Mononuclear cell (primary cell): Measurements from ENCODE around the gene RPL3. TPM values are rescaled to one million over a fixed set of nuclear protein-coding genes. Genes with fewer than 3 reads are reported as not detected.
A peak's percentile ranks its signal among the peaks of the same experiment; 100 is the strongest.
"Not testable (repeated sequence)": the region's sequence is repeated elsewhere in the genome, so short reads cannot be mapped to it uniquely, and the experiment has no call there.

Source experiments
- H3K27me3 ChIP-seq: 2 replicates; pipeline ENCODE4 v1.6.0; 2011; ENCODE audit warnings: low read length, control low read depth; ENCODE audit not compliant: insufficient read depth
- H3K4me1 ChIP-seq: 2 replicates; pipeline ENCODE4 v1.5.1; 2011; ENCODE audit warnings: mild to moderate bottlenecking, low read length, control low read depth; ENCODE audit not compliant: insufficient read depth
- H3K4me3 ChIP-seq: 2 replicates; pipeline ENCODE4 v1.5.1; 2011; ENCODE audit warnings: mild to moderate bottlenecking, low read length, moderate library complexity
- H3K9me3 ChIP-seq: 2 replicates; pipeline ENCODE4 v1.5.1; 2011; ENCODE audit warnings: low read depth, mild to moderate bottlenecking, control low read depth, low read length
- total RNA-seq: library from RNA; depleted of rRNA; stranded (reverse); fragments of >200 nt; gene quantifications from one replicate; pipeline ENCODE4 v1.2.3, GENCODE V29; 2012

Gene RPL3
- total RNA-seq, 1 donor: 4,267 TPM

- H3K4me1 ChIP-seq, H3K4me3 ChIP-seq, H3K27me3 ChIP-seq, H3K9me3 ChIP-seq: not testable (repeated sequence)
Observed at GRCh38 chr22:39357110-39358108, 38.0 kb upstream of the RPL3 start.

DNA sequence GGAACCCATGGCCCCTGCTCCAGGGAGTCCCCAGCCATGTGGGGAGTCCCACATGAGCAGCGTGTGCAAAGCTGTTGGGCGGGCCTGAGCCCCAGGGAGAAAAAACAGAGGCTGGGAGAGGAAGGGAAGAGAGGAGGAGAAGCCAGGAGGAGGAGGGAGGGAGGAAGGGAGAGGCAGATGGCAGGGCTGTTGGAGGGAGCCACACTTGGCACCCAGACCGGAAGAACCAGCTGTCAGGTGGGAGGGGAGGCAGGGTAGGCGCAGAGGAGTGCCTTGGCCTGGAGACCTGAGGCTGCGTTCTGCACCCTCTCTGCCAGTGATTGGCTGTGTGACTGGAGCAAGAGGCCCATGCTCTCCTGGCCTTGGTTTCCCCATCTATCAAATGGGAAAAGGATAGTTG, 37.0 kb upstream of the RPL3 start:
- Histone ChIP-seq H3K27me3 (no peaks in the 10 kb centered on the region), H3K4me1 (peaks cover 13% of the 10 kb centered on the region), H3K4me3 (no peak overlapping the region), H3K9me3 (no peaks in the 10 kb centered on the region)

GRCh38 chr22:39355805-39356204, 36.4 kb upstream of the RPL3 start:
- H3K9me3 ChIP-seq, H3K4me3 ChIP-seq, H3K27me3 ChIP-seq: not testable (repeated sequence)
- peaks cover 20% of the 10 kb centered on the region for H3K4me1 ChIP-seq

DNA sequence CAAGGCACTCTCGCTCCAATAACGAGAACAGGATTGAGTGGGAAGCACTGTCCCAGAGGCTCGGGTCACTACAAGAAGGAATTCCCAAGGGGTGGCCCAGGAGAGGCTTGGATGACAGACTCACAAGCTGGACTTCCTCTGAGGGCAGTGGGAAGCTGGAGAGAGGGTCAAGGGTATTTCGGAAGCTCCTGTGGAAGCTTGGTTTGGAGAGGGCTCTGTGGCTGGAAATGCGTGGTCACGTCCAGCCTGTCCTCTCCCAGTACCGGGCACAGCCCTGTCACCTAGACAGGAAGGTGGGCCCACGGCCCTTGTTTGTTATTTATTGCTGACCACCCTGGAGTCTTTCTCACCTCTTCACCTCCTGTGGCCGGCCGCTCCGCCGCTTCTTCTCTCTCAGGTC, 35.7 kb upstream of the RPL3 start:
- no peaks in the 10 kb centered on the region for H3K9me3 ChIP-seq
- peaks cover 26% of the 10 kb centered on the region for H3K4me1 ChIP-seq
- no peaks in the 10 kb centered on the region for H3K27me3 ChIP-seq
- H3K4me3 ChIP-seq: no peak overlapping the region

DNA sequence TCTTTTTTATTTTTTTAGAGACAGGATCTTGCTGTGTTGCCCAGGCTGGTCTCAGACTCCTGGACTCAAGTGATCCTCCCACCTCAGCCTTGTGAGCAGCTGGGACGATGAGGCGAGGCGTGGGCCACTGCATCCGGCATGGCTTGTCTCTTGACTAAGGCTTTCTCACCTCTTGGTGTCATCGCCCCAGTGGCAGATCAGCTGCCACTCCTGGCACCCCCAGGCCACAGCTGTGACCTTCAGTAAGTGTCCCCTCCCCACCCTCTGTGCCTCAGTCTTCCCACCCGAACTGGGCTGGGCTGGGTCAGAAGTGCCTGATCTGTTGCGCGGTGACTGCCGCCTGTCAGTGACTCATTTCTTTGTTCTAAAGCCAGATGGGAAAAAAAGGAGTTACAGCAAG, 33.9 kb upstream of the RPL3 start:
- H3K9me3 ChIP-seq: no peaks in the 10 kb centered on the region
- H3K4me1 ChIP-seq: peaks cover 37% of the 10 kb centered on the region
- H3K4me3 ChIP-seq: no peak overlapping the region
- no peaks in the 10 kb centered on the region for H3K27me3 ChIP-seq

GRCh38 chr22:39352306-39352891, 33.0 kb upstream of the RPL3 start:
- Histone ChIP-seq H3K9me3 (no peaks in the 10 kb centered on the region), H3K4me3 (no peak overlapping the region), H3K4me1 (peaks cover 37% of the 10 kb centered on the region), H3K27me3 (no peaks in the 10 kb centered on the region)

GRCh38 chr22:39351689-39352214, 32.3 kb upstream of the RPL3 start:
- H3K9me3 ChIP-seq: no peaks in the 10 kb centered on the region
- H3K27me3 ChIP-seq: no peaks in the 10 kb centered on the region
- H3K4me1 ChIP-seq: peaks cover 37% of the 10 kb centered on the region
- no peak overlapping the region for H3K4me3 ChIP-seq

DNA sequence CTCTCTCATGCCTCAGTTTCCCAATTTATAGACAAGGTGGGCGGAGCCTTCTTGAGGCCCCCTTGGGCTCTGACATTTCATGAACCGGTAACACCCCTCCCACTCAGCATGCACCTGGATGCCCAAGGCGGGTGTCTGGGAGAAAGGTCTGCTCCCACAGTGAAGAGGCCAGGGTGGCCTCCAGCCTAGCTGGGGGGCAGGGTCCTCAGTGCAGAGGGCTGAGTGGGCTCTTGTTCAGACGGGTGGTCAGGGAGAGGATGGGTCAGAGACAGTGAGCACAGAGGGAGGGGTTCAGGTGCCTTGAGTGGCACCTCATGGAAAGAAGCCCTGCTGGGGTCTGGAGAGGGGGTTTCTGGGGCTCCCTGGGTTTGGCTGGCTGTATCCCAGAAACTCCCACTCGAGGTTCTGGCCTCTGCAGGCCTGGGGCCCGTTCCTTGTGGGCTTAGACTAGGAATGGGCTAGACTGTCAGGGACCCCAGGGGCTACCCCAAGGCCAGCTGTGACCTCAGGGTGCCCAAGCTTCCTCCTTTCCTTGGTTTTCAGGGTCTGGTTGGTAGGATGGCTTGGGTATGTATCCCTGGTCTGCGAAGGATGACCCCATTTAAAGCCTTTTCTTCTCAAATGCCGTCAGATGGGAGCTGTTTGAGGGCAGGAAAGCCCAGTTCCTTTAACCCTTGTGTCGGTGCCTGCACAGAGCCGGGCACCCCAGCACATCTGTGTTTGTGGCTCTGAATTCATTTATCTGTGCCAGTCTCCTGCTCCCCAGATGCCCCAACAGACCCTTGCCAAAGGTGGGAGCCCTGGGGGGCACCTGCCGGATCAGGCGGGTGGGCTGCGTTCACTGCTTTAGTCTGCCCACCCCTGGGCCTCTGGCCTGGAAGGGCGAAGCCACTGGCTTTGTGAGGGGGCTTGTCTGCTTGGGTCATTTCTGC, 31.6 kb upstream of the RPL3 start:
- Histone ChIP-seq H3K4me3 (no peak overlapping the region), H3K9me3 (no peaks in the 10 kb centered on the region), H3K4me1 (peaks cover 37% of the 10 kb centered on the region), H3K27me3 (no peaks in the 10 kb centered on the region)

DNA sequence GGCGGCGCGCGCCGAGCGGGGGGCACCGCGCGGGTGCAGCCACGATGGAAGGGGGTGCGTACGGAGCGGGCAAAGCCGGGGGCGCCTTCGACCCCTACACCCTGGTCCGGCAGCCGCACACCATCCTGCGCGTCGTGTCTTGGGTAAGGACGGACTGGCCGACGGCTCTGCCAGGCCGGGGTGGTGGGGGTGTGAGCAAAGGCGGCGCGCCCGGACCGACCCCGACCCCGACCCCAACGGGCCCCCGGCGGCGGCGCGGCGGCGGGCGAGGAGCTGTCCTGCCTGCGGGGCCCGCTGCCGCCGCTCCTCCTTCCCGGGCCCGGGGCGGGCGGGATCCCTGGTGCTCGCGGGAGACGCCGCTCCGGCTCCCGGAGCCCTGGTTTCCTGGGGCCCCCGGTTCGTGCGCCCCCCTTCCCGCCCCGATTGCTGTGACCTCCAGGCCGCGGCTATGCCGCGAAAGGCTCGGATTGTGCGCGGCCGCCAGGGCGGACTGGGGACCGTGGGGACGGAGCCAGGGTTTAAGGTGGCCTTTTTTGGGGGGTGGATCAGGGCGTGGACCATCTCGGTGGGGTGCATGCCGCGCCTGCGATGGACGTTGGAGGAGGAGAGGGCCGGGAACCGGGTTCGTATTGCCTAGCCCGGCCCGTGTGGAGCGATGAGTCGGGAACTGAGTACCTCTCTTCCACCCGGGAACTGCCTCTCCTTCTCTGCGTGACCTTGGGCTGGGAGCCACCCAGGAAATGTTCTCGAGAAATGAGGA, 30.7 kb upstream of the RPL3 start, which contains the start of gene SYNGR1:
SYNGR1 (plus strand) TSS at position 25 of the 760 bp plus-strand sequence; CDS start at position 45, 20 bp downstream.
- H3K9me3 ChIP-seq: no peaks in the 10 kb centered on the region
- H3K4me3 ChIP-seq: peak within 1 kb of the TSS; percentile 50
- peaks cover 37% of the 10 kb centered on the region for H3K4me1 ChIP-seq

GRCh38 chr22:39349506-39349966, 30.1 kb upstream of the RPL3 start:
- Histone ChIP-seq H3K27me3 (no peaks in the 10 kb centered on the region), H3K9me3 (no peaks in the 10 kb centered on the region), H3K4me3 (peak overlapping the region; percentile 50), H3K4me1 (peaks cover 37% of the 10 kb centered on the region)

More for the DNA sequence above, 30.7 kb upstream of the RPL3 start, which contains the start of gene SYNGR1:
- H3K27me3 ChIP-seq: no peaks in the 10 kb centered on the region

DNA sequence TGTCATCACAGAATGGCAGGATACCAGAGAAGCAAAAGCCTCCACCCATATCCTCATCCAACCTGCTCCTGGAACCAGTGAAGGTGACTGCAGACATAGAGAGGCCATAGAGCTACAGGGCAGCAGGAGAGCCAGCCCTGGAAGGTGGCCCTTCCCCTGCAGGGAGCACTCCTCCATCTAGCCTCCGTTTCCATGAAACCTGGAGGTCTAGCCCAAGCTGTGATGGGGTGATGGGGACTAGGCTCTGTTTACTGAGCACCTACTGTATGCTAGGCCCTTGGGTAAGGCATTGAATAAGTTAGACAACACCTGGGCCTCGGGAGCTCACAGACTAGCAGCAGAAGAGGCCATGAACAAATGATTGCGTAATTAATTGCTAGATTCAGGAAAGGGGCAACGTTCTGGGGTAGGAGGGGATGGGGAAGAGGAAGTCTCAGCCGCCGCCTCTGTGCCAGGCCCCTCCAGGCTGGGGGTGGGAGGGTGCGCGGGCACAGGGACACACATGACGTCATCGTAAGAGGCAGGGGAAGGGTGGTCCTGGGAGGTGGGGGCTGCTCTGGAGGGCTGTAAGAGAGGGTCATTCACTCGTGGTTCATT, 29.6 kb upstream of the RPL3 start:
- Histone ChIP-seq H3K27me3 (no peaks in the 10 kb centered on the region), H3K4me1 (peaks cover 37% of the 10 kb centered on the region), H3K9me3 (no peaks in the 10 kb centered on the region), H3K4me3 (peak overlapping the region; percentile 50)

- no peaks in the 10 kb centered on the region for H3K9me3 ChIP-seq
- H3K27me3 ChIP-seq: no peaks in the 10 kb centered on the region
- H3K4me1 ChIP-seq: peaks cover 17% of the 10 kb centered on the region
- no peak overlapping the region for H3K4me3 ChIP-seq
Observed at GRCh38 chr22:39345231-39345630, 25.8 kb upstream of the RPL3 start.

DNA sequence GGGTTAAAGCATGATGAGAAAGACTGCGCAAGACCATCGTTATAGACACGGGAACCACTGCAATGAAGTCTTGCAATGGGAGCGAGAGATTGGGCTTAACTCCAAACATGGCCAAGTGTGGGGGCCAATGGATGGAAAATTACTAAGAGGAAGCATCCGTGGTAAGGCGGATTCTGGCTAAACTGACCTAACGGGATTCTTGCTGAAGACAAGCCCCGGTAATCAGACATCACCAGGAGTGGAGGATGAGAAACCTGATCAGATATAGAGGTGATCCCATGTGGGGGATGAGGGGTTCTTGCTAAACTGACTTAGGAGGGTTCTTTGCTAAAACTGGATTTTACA, 24.6 kb upstream of the RPL3 start:
- H3K4me1 ChIP-seq: peaks cover 12% of the 10 kb centered on the region
- H3K4me3 ChIP-seq: no peak overlapping the region
- H3K9me3 ChIP-seq: no peaks in the 10 kb centered on the region
- H3K27me3 ChIP-seq: no peaks in the 10 kb centered on the region
